Left hindlimb (tissue), 1 donor: ENCODE data around the gene KAT6B.
"Not testable (repeated sequence)": the region's sequence is repeated elsewhere in the genome, so short reads cannot be mapped to it uniquely, and the experiment has no call there.

Experiments used
- DNase-seq: peaks from one replicate; pipeline ENCODE4 v3.0.0-alpha.2; 2018

Gene KAT6B

GRCh38 chr10:74893329-74893728, 66.9 kb downstream of the KAT6B start:
- DNase-seq: not testable (repeated sequence)

GRCh38 chr10:74896788-74897527, 70.6 kb downstream of the KAT6B start:
- DNase-seq: no peak

- no peak for DNase-seq
These were observed 72.0 kb downstream of the KAT6B start for GRCh38 chr10:74898201-74898976.

- no peak for DNase-seq
These were observed 73.9 kb downstream of the KAT6B start for GRCh38 chr10:74900297-74900696.

- no peak for DNase-seq
These were observed 74.9 kb downstream of the KAT6B start for GRCh38 chr10:74901301-74901700.

- DNase-seq: no peak
These were observed 75.6 kb downstream of the KAT6B start for GRCh38 chr10:74901867-74902450.

GRCh38 chr10:74903491-74903890, 77.1 kb downstream of the KAT6B start:
- DNase-seq: no peak

GRCh38 chr10:74906611-74907198, 80.3 kb downstream of the KAT6B start:
- DNase-seq: no peak

GRCh38 chr10:74909670-74910069, 83.3 kb downstream of the KAT6B start:
- DNase-seq: no peak

- DNase-seq: no peak
These were observed 84.0 kb downstream of the KAT6B start for GRCh38 chr10:74910241-74910975.

- DNase-seq: no peak
These were observed 84.6 kb downstream of the KAT6B start for GRCh38 chr10:74910976-74911350.

- no peak for DNase-seq
These were observed 85.8 kb downstream of the KAT6B start for GRCh38 chr10:74912182-74912581.

- DNase-seq: no peak
These were observed 86.3 kb downstream of the KAT6B start for GRCh38 chr10:74912682-74913081.

GRCh38 chr10:74913377-74913979, 87.1 kb downstream of the KAT6B start:
- DNase-seq: no peak

GRCh38 chr10:74916283-74916682, 89.9 kb downstream of the KAT6B start:
- no peak for DNase-seq

GRCh38 chr10:74917481-74918077, 91.2 kb downstream of the KAT6B start:
- no peak for DNase-seq

GRCh38 chr10:74919671-74920070, 93.3 kb downstream of the KAT6B start:
- no peak for DNase-seq

GRCh38 chr10:74921070-74921469, 94.7 kb downstream of the KAT6B start:
- DNase-seq: not testable (repeated sequence)

- DNase-seq: no peak
These were observed 95.3 kb downstream of the KAT6B start for GRCh38 chr10:74921744-74922143.

- no peak for DNase-seq
These were observed 96.5 kb downstream of the KAT6B start for GRCh38 chr10:74922921-74923320.

GRCh38 chr10:74923556-74923955, 97.2 kb downstream of the KAT6B start:
- no peak for DNase-seq
